Medulla oblongata (tissue), 1 donor: ENCODE measurements around the gene CRYBA1.
"Not testable (repeated sequence)": the region's sequence is repeated elsewhere in the genome, so short reads cannot be mapped to it uniquely, and the experiment has no call there.

Experiments
- DNase-seq: peaks from one replicate; pipeline ENCODE4 v3.0.0-alpha.2; 2015; ENCODE audit errors: extremely low spot score

The CRYBA1 gene

GRCh38 chr17:29246628-29247027 is at the start of gene CRYBA1:
Gene CRYBA1 (plus strand): TSS chr17:29246859. CDS start chr17:29246864, 5 bp downstream.
- DNase-seq, result no peak

GRCh38 chr17:29197516-29198272 is 49.0 kb upstream of the CRYBA1 start:
- DNase-seq, result no peak

GRCh38 chr17:29204068-29204804 is 42.4 kb upstream of the CRYBA1 start:
- DNase-seq, result not testable (repeated sequence)

- no peak for DNase-seq
Measured at GRCh38 chr17:29205047-29205446, 41.6 kb upstream of the CRYBA1 start.

- DNase-seq, result no peak
Measured at GRCh38 chr17:29207975-29208374, 38.7 kb upstream of the CRYBA1 start.

- DNase-seq, result no peak
Measured at GRCh38 chr17:29209073-29209472, 37.6 kb upstream of the CRYBA1 start.

- no peak for DNase-seq
Measured at GRCh38 chr17:29210879-29211278, 35.8 kb upstream of the CRYBA1 start.

GRCh38 chr17:29212094-29212631 is 34.5 kb upstream of the CRYBA1 start:
- DNase-seq, result no peak

- DNase-seq, result peak; percentile 93
Measured at GRCh38 chr17:29212681-29213121, 34.0 kb upstream of the CRYBA1 start.

GRCh38 chr17:29214215-29215146 is 32.2 kb upstream of the CRYBA1 start:
- DNase-seq, result peak; percentile 21

- DNase-seq, result no peak
Measured at GRCh38 chr17:29215174-29215573, 31.5 kb upstream of the CRYBA1 start.

- DNase-seq, result no peak
Measured at GRCh38 chr17:29215717-29216116, 30.9 kb upstream of the CRYBA1 start.

GRCh38 chr17:29216181-29216580 is 30.5 kb upstream of the CRYBA1 start:
- no peak for DNase-seq

GRCh38 chr17:29216856-29217255 is 29.8 kb upstream of the CRYBA1 start:
- DNase-seq, result no peak

- DNase-seq, result peak; percentile 95
Measured at GRCh38 chr17:29219378-29220047, 27.1 kb upstream of the CRYBA1 start.

- DNase-seq, result not testable (repeated sequence)
Measured at GRCh38 chr17:29221338-29221737, 25.3 kb upstream of the CRYBA1 start.

- DNase-seq, result no peak
Measured at GRCh38 chr17:29225396-29225795, 21.3 kb upstream of the CRYBA1 start.

GRCh38 chr17:29233301-29233700 is 13.4 kb upstream of the CRYBA1 start:
- no peak for DNase-seq

GRCh38 chr17:29234972-29235371 is 11.7 kb upstream of the CRYBA1 start:
- DNase-seq, result not testable (repeated sequence)

- no peak for DNase-seq
Measured at GRCh38 chr17:29235904-29236303, 10.8 kb upstream of the CRYBA1 start.
